Cardiac muscle cell (in vitro differentiated cells and primary cell): ENCODE results near the gene WNK4. TPM values are rescaled to one million over a fixed set of nuclear protein-coding genes. Genes with fewer than 3 reads are reported as not detected.

Source experiments
- DNase-seq, 2 donors: peaks; one replicate each; pipeline versions ENCODE4 v3.0.0 to v3.0.0-alpha.2; 2010 to 2017; ENCODE audit warnings: low read depth in 1 of 2, low spot score in 1 of 2
- H3K27ac ChIP-seq: fragments of 200-600 bp; sonication (generic); 2 replicates; pipeline ENCODE4 v1.5.1; 2016
- H3K27me3 ChIP-seq: fragments of 200-600 bp; sonication (generic); 2 replicates; pipeline ENCODE4 v1.6.0; 2016; ENCODE audit warnings: control low read depth
- H3K36me3 ChIP-seq: fragments of 200-600 bp; sonication (generic); 2 replicates; pipeline ENCODE4 v1.5.1; 2016; ENCODE audit warnings: control low read depth
- H3K4me1 ChIP-seq: fragments of 200-600 bp; sonication (generic); 2 replicates; pipeline ENCODE4 v1.8.1; 2017; ENCODE audit warnings: low read depth, mild to moderate bottlenecking, mixed run types
- H3K4me3 ChIP-seq: fragments of 200-600 bp; sonication (generic); 2 replicates; pipeline ENCODE4 v1.5.1; 2016; ENCODE audit warnings: mild to moderate bottlenecking
- H3K9me3 ChIP-seq: fragments of 200-600 bp; sonication (generic); 2 replicates; pipeline ENCODE4 v1.5.1; 2017; ENCODE audit warnings: low read depth, mild to moderate bottlenecking, control low read depth
- polyA plus RNA-seq: library from polyadenylated mRNA; unstranded; fragments of >200 nt; fragmentation: Nextera tagmentation; extraction: Ambion mirVana; gene quantifications from 2 replicates; pipeline ENCODE4 v1.2.1, GENCODE V29; 2016
- total RNA-seq: library from RNA; depleted of rRNA; stranded (reverse); fragments of >200 nt; gene quantifications from 2 replicates; pipeline ENCODE4 v1.2.3, GENCODE V29; 2016
- TF ChIP-seq, protein P1 (sequence below): IDR thresholded peaks from 2 replicates; pipeline ENCODE4 v1.5.1; 2012; ENCODE audit warnings: low read depth, mild to moderate bottlenecking, low read length

WNK4 gene
- total and polyA plus RNA-seq, 2 experiments from 2014 or later, result 0.71 to 1.6 TPM

DNA sequence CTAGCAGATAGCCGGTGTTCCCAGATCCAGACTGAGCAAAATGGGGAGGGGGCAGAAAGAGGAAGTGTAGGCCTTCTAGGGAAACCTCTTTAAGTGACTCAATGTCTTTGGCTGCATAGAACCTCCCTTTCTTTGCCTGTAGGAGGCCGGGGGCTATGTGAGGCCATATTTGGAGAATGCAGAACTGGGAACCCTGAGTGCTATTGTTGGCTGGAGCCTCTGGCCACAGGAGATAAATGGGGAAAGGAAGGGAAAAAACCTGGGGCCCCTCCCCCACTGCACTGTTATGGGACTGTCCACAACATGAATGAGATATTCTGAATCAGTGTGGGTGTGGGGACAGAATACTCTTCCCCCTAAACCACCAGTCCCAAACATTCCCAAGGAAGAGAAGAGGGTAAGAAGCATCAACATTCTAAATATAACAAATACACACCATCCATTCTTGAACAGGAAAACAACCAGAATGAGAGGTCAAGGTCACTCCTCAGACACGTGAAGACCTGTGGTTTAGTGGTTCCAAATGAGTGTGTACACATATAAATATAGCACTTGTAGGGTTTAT lies 4.8 kb upstream of the WNK4 start:
- H3K4me3 ChIP-seq, result no peak overlapping the region
- peaks cover 8% of the 10 kb centered on the region for H3K4me1 ChIP-seq
- H3K27me3 ChIP-seq, result peaks cover under 1% of the 10 kb centered on the region
- no peaks in the 10 kb centered on the region for H3K9me3 ChIP-seq
- H3K36me3 ChIP-seq, result peaks cover 26% of the 10 kb centered on the region
- DNase-seq, result peak in 1 of 2 donors; percentile 49
- TF ChIP-seq, protein P1, sequence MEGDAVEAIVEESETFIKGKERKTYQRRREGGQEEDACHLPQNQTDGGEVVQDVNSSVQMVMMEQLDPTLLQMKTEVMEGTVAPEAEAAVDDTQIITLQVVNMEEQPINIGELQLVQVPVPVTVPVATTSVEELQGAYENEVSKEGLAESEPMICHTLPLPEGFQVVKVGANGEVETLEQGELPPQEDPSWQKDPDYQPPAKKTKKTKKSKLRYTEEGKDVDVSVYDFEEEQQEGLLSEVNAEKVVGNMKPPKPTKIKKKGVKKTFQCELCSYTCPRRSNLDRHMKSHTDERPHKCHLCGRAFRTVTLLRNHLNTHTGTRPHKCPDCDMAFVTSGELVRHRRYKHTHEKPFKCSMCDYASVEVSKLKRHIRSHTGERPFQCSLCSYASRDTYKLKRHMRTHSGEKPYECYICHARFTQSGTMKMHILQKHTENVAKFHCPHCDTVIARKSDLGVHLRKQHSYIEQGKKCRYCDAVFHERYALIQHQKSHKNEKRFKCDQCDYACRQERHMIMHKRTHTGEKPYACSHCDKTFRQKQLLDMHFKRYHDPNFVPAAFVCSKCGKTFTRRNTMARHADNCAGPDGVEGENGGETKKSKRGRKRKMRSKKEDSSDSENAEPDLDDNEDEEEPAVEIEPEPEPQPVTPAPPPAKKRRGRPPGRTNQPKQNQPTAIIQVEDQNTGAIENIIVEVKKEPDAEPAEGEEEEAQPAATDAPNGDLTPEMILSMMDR, result no peak
- H3K27ac ChIP-seq, result no peak overlapping the region

DNA sequence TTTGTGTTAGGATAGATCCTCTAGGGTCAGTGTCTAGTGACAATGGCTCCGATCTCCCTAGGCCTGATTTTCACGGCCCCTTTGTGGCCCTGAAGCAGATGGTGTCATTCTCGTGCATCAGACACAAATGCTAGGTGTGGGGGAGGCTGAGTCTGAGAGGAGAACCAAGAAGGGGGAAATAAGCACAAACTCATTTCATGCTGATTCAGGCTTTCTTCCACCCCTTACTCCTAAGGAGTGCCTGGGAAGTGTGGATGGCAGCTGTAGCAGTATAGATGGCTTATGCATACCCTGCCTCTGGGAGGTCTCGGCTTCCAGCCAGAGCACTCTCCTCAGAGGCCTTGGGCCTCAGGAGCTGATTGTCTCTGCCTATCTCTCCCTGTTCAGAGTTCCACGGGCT lies 1.8 kb upstream of the WNK4 start:
- Histone ChIP-seq H3K36me3 (peaks cover 26% of the 10 kb centered on the region), H3K4me1 (peaks cover 5% of the 10 kb centered on the region), H3K9me3 (no peaks in the 10 kb centered on the region), H3K27me3 (peaks cover 29% of the 10 kb centered on the region), H3K27ac (no peak overlapping the region), H3K4me3 (no peak overlapping the region)
- TF ChIP-seq, protein P1, result no peak
- DNase-seq, result no peak

DNA sequence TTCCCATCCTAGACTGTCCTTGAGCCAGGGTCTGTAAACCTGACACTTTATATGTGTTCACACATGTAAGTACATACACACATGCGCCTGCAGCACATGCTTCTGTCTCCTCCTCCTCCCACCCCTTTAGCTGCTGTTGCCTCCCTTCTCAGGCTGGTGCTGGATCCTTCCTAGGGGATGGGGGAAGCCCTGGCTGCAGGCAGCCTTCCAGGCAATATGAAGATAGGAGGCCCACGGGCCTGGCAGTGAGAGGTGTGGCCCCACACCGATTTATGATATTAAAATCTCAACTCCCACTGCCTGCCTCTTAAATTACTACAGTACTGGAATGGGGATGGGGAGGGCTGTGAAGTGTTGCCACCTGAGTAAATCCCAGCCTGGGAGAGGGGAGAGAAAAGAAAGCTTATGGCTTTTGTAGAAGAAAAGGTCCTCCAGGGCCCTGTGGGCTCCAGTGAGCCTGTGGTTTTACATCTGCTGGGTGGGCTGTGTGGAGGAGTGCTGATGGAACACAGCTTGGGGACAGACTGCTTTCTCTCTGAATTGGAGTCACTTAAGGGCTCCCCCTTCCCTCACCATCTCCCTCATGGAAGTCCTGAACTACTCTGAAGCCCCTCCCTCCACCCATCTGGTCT lies 990 bp upstream of the WNK4 start:
- H3K27me3 ChIP-seq, result peaks cover 34% of the 10 kb centered on the region
- no peaks in the 10 kb centered on the region for H3K9me3 ChIP-seq
- TF ChIP-seq, protein P1, result no peak
- H3K4me3 ChIP-seq, result no peak overlapping the region
- H3K4me1 ChIP-seq, result no peaks in the 10 kb centered on the region
- H3K27ac ChIP-seq, result no peak overlapping the region
- peaks cover 26% of the 10 kb centered on the region for H3K36me3 ChIP-seq
- DNase-seq, result no peak

DNA sequence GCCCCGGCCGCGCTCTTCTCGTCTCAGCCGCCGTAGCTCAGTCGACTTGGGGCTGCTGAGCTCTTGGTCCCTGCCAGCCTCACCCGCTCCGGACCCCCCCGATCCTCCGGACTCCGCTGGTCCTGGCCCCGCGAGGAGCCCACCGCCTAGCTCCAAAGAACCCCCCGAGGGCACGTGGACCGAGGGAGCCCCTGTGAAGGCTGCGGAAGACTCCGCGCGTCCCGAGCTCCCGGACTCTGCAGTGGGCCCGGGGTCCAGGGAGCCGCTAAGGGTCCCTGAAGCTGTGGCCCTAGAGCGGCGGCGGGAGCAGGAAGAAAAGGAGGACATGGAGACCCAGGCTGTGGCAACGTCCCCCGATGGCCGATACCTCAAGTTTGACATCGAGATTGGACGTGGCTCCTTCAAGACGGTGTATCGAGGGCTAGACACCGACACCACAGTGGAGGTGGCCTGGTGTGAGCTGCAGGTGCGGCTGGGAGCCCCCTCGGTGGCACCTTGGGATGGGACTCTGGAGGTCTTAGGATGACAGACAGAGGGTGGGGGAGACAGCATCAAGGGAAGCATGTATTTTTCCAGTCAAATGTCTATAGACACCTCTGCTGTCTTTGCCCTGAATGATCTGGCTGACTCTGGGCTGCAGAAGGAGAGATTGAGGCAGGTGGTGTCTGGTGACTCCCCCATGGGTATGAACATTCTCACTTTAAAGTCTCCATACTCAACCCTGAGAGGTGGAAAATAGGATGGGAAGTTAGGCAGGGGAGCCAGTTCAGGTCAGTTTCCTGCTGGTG lies 635 bp downstream of the WNK4 start:
- no peaks in the 10 kb centered on the region for H3K4me1 ChIP-seq
- no peaks in the 10 kb centered on the region for H3K9me3 ChIP-seq
- peak overlapping the region; percentile 50 for H3K4me3 ChIP-seq
- H3K27me3 ChIP-seq, result peaks cover 37% of the 10 kb centered on the region
- H3K27ac ChIP-seq, result no peak overlapping the region
- peak in 1 of 2 donors; percentile 26 for DNase-seq
- peaks cover 14% of the 10 kb centered on the region for H3K36me3 ChIP-seq
- TF ChIP-seq, protein P1, result no peak

DNA sequence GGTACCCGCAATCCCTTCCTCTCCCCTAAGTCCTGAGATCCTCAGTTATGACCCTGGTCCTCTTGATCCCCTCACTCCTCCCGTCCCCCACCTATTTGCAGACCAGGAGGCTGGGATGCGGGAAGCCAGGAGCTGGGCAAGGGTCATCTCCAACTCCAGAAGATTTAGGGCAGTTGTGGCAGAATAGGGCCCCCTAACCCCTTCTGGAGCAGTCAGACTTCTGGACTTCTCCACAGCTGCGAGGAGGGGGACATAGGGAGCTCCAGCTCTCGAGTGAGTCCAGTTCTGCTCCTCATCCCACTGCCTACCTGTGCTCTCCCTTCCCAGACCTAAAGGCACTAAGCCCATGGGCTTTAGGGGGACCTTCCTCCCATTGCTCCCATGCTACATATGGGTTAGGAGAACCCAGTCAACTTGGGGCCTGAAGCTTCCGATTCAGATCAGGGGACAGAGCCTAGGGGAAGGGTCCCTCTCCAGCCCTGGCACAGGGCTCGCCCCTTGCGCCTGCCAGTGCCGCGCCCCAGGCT lies 1.3 kb downstream of the WNK4 start:
- TF ChIP-seq, protein P1, result no peak
- Histone ChIP-seq H3K9me3 (no peaks in the 10 kb centered on the region), H3K36me3 (peaks cover 11% of the 10 kb centered on the region), H3K4me3 (no peak overlapping the region), H3K27me3 (peaks cover 40% of the 10 kb centered on the region), H3K27ac (no peak overlapping the region), H3K4me1 (no peaks in the 10 kb centered on the region)
- DNase-seq, result no peak
